Measurements from ENCODE around the gene OLFM1.

Gene OLFM1

DNA sequence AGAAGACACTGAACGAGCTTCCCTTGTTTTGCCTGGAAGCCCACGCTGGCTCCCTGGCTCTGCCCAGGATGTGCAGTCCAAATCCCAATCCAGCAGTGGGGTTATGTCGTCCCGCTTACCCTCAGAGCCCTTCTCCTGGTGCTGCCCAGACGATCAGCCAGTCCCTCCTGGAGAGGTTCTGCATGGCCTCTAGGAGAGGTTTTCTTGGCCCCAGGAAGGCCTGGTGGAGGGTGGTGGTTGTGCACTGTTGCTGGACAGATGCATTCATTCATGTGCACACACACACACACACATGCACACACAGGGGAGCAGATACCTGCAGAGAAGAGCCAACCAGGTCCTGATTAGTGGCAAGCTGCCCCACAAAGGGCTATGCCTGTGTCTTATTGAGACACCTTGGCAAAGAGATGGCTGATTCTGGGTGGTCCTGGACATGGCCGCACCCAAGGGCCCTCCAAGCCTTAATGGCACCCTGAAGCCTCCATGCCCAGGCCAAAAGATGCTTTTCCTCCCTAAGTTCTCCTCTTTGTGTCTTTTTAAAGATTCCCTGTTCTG lies 10.5 kb upstream of the OLFM1 start:
- DNase-seq, result no peak

DNA sequence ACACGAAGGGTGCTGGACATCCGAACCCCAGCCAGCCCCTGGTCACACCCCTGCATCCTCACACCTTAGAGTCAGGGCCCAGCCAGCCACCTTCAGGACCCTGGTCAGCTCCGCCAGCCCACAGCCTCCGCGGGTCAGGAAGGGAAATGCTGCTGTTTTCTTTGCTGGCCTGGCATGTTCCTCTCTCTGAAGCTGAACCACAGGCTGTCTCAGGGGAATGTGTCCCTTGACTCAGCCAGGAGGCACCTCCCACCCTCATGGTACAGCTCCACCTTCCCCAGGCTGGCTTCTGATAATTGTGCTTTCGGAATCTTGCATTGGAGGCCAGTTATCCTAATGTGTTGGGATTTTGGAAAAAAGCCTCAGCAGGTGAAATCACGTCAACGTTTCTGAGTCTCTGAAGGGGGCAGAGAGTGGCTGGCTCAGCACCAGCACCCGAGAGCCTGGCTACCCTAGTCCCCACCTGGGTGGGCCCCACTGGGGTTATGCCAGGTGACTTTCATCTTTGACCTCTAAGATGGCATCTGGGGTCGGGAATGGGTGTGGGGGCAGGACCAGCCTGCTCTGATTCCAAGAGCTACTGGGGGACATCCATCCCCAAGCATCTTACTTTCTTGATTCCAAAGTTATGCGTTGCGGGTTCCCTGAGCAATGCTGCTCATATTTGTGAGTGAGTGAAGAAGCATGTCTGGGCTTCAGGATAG lies 9.8 kb upstream of the OLFM1 start:
- no peak for DNase-seq

DNA sequence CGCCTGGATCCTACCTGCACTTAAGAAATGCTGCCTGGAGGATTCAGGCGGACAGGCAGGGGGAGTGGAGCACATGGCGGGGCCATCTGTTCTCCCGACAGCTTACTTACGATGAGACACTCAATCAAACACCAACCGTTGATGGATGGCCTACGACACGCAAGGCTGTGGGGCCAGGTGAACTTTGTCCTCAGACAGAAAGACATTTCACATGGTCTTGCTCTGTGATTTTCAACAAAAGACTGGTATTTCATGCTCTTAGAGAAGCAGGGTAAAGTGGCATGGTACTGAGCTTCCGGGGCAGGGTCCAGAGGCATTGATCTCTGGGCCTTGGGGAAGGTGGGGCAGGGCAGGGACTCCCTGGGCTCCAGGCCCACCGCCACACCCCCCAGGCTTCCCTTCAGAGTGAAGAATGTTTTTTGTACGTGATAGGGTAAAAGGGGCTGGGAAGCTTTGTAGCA lies 9.1 kb upstream of the OLFM1 start:
- DNase-seq, result no peak

DNA sequence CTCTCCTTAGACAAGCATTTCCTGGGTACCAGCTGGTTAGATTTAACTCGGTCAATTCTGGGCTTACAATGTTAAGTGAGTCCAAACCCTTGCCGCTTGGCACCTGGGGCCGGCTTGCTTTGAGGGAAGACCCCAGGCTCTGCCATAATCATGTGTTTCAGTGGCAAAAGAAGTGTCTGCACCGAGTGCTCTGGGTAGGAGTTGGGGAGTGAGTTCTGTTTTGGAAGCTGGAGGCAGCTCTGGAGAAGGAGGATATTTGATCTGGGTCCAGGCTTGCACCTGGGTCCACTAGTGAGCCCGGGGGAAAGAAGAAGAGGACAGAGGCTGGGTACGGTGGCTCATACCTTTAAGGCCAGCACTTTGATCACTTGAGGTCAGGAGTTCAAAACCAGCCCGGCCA lies 8.4 kb upstream of the OLFM1 start:
- no peak for DNase-seq

DNA sequence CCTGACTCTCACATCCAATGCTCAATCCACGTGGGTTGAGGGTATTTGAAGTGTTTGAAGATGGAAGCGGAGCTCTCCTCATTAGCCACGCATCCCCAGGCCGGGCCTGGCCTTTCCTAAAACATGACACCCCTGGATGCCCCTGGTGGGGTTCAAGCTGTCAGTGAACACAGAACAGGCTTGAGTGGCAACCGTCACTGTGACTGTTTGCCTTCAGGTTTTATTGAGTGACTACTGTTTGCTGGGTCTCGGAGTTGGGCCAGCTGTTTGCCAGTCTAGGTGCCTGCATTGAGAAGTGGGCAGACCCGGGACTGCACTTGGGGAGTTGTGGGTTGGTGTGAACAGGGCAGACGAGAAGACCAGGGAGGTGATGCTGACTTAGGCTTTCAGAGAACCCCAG lies 7.8 kb upstream of the OLFM1 start:
- DNase-seq, result no peak

DNA sequence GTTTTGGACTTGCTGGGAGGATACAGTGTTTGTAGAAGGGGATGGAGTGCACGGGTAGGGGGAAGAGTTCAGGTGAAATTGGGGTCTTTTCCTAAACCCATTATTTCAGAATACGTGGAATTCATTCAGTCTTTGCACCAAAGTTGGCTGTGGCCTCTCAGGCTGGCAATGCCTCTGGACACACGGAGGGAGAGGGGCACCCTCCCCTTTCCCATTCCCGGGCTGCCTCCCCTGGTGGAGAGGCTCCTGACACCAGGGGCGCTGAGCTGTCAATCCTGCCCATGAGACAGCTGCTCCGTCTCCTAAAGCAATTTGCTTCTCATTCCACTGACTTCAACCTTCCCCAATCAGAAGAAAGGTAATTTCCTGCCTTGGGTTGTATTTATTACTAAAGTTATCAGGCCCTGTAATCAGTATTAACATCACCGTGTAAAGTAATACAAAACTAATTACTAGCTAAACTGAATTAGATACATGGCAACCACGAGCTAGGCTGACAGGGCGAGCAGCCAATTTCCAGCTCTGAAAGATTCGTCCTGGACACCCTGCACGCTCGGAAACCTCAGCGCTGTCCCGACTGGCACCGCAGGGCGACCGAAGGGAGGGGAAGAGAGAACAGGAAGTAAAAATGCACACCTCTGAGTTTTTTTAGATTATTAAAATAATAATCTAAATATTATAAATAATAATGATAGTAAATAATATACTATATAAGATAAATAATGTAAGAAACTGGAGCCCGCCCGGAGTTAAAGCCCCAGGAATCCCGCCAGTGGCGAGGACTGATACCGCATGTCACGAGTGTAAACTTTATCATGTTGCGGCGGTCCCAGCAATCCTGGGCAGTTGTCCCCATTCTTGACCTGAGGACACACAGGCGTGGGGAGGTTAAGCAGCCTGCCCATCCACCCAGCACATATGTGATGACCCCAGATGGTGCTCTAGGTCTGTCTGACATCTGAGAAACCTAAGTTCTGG lies 6.9 kb upstream of the OLFM1 start:
- no peak for DNase-seq

DNA sequence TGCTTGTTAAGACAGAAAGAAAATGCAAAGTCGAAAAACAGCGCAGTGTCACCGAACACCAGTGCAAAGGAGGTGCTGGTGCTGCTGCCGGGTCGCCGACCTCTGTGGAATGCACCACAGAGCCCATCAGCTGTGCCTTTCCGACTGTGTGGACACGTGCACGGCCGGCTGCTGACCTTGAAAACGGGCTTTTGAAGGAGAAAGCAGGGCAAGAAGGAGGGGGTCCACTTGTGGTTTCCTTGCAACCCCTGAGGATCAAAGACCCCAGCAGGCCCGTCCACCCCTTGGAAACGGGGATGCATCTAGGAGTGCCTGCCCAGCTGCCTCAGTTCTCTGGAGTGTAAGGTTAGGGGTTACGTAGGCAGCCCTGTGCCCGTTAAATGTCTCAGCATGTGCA lies 6.2 kb upstream of the OLFM1 start:
- no peak for DNase-seq

DNA sequence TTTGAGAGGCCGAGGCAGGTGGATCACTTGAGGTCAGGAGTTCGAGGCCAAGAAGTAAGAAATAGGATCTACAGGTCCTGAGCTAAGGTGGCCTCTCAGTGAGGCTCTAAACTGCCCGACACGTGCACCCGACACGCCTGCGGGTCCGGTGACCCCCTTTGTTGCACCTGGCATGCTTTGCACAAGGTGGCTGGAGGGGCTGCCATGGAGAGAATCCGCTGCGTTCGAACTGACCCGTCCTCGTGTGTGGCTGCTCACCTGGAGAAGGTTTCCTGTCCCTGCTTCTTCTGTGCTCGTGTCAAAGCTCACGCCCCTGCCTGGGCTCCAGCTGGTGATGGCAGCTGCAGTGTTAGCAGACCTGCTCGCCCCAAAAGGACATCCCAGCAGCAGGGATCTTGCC lies 5.7 kb upstream of the OLFM1 start:
- no peak for DNase-seq

DNA sequence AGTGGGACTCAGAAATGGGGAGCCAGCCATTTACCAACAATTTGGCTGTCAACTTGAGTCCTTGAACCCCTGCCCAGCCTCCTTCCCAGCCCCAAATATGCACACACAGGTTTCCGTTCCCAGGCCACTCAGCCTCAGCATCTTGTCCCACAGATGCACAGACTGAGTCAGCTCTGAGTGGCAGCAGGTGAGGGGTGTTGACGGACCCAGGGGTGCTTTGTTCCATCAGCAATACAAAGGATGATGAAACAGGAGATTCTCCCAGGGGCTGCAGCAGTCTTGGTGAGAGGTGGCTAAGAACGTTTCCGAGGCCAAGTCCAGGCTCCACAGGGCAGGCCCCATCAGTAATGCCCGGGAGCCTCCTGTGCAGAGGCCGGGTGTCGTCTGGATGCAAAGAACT lies 4.9 kb upstream of the OLFM1 start:
- DNase-seq, result no peak

DNA sequence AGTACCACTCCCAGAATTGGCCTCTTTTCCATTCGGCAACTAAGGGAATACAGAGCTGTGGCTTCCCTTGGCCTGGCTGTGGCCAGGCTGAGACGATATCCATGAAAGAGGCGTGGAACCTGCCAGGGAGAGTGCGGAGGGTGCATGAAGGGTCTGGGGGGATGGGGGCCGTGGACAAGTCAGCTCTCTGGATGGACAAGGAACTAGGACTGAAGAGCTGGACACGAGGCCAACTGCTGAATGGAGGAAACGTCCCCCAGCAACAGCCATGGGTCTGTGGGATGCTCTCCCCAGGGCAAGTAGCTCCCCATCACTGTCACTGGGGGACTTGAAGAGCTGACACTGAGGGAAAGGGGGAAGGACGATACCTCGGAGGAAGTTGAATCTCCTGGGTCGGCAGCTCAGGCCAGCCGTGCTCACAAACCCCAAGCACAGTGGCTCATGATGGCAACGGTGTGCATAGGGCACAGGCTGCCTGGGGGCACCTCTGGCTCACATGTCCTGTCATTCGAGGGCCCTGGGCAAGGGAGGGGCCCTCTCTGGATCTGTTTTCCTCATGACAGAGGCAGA lies 4.1 kb upstream of the OLFM1 start:
- no peak for DNase-seq

DNA sequence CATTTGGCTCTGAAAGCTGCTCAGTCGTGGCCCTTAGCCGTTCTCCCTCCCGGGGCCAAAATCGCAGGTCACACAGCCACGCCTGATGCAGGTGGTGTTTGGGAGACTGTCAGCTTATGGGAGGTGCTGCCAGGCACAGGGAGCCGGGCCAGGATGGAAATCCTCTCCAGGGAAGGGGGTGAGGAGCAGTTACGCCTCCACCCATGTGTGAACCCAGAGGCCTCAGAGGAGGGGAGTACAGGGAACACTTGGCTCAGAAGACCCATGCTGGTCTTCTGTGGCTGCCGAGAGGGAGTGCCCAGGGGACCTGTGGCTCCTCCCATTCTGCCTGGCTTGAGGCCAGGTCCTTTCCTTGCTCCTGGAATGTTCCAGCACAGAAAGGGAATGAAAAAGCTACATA lies 3.6 kb upstream of the OLFM1 start:
- DNase-seq, result no peak

DNA sequence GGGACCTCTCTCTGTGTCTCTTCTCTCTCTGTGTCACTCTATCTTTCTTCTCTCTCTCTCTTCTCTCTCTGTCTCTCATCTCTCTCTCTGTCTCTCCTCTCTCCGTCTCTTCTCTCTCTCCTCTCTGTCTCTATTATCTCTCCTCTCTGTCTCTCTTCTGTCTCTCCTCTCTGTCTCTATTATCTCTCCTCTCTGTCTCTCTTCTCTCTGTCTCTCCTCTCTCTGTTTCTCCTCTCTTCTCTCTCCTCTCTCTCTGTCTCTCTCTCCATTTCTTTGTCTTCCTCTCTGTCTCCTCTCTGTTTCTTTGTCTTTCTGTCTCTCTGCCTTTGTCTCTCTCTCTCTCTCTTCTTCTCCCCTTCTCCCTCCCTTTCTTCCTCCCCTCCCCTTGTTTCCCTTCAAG lies 3.2 kb upstream of the OLFM1 start:
- DNase-seq, result no peak

DNA sequence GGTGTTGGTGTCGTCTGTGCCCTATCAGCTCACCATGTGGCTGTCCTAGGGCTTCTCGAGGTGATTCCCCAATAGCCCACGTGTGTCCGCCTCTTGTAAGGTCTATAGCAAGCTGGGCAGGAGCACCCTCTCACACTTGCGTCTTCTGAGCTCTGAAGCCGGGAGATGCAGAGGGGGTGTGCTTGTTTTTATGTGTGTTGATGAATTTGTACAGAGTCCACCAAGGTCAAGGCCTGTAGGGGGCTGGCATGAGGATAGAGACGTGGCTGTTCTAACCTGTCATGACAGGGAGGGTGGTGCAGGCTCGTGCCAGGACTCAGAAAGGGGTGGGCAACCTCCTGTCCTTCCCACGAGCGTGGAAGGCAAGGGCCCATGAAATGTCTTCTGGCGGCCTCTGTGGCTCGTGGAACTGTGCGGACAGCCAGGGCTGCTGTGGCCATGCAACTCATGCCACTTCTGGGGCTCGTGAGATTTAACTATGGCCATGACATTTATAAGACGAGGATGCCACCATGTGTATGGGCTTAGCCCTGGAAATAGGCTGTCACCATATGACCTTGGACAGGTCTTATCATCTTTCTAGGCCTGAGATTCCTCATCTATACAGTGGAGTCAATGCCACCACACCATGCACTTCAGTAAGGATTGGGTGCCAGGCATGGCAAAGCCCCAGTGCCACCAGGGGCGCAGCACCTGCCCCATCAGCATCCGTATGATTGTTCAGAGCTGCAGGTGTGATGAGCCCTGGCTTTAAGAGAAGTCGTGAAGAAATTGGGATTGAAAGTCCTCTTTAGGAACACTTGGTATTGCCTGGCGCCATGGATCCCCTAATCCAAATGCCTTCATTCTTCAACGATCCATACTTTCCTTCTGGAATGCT lies 2.3 kb upstream of the OLFM1 start:
- no peak for DNase-seq

DNA sequence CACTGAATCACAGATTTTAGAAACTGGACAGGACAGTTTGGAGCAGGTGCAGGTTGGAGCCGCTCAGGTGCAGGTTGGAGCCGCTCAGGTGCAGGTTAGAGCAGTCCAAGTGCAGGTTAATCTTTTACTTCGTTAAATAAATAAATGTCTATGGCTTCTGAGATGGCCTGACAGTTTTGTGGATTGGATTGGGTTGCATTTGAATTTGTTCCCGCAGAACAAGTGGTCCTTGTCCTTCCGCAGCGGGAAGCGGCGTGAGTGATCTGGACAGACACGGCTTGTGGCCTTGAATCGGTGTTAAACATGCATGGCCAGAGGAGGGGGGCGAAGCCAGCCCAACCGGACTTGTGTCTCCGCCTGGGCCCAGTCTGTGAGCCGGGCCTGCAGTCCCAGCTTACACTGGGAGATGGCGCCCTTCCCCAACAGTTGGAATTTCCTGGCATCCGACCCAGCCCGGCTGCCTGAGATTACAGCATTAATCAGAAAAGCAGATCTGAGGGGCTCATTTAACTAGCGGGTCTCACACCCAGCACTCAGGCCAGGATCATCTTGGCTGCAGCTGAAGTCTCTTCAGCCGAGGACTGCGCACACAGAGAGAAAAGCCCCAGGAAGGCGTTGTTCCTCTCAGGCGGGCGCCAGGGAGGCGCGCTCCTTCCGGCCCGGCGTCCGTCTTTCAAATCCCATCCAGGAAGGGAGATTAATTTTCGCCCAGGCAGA lies 1.5 kb upstream of the OLFM1 start:
- peak; percentile 70 for DNase-seq

DNA sequence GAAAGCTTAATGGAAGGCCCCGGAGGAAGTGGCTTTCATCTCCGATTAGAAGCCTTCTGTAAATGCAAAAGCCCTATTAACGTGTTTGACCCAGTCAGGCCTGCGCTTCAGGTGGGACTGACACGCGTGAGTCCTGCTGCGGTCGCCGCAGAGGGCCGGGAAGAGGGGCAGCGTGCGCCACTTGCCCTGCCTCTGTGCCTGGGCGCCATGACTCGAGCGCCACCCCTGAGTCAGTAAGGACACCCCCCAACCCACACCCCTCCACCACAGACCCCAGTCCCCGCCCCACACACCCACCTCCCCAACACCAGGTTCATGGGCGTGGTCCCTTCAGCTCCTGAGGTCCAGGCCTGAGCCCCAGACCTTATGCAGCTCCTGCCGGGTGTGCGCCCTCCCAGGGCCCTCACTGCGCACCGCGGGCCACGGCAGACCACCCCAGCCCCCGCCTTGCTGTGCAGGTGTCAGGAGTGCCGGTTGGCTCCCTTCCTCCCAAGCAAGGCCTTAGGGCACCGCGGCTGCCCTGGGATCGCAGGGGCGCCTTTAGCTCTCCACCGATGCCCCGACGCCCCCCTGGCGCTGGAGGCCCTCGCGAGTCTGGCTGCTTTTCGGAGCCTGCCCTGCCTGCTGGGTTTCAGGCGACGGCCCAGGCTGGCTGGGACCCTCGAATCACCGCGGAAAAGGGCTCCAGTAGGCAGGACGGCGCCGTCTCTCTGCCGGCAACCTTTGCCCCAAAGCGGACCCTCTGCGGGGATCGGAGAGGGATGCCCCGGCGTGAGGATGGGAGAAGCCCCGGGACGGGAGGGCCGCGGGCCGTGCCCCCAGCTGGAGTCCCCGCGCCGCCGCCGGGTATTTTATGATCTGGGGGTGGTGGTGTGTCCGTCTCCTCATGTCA lies 625 bp upstream of the OLFM1 start:
- DNase-seq, result no peak

DNA sequence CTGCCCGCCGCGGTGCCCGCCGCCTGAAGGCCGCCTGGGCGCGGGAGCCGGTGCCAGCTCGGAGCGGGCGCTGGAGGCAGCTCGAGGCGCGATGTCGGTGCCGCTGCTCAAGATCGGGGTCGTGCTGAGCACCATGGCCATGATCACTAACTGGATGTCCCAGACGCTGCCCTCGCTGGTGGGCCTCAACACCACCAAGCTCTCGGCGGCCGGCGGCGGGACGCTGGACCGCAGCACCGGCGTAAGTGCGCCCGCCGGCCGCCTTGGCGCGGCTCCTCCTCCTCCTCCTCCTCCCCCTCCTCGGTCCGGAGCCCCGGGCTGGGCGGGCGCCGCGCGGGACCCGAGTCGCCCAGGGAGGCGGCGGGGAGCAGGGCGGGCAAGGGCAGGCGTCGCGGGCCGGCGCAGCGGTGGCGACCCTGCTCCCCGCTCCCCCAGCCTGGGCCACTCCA lies 455 bp downstream of the OLFM1 start:
- DNase-seq, result no peak

DNA sequence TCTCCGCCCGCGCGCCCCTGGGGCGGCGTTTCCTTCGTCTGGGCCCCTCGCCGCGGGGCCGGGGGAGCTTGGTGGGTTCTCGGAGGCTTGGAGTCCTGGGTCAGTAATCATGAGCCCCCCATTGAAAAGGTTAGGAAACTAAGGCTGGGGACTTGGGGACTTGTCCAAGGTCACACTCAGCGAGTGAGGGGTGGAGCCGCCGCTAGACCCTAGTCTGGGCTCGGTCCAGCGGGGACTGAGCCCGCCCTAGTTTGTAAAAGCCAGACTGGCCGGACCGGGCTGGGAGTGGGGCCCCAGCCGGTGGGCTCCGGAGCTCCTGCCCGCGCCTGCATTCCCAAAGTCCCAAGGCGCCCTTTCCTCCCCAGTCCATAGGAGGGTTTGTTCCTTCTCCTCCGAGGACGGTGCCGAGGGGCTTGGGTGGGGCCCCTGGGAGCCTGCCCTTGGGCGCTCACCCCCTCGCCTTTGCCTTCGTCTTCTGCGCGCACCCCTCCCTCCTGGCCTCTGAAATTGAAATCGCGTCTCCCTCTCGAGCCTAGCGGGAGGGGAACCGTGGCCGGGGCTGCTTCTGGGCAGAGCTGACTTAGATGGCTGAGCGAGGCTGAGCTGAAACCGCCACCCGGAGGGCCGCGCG lies 995 bp downstream of the OLFM1 start:
- DNase-seq, result no peak

DNA sequence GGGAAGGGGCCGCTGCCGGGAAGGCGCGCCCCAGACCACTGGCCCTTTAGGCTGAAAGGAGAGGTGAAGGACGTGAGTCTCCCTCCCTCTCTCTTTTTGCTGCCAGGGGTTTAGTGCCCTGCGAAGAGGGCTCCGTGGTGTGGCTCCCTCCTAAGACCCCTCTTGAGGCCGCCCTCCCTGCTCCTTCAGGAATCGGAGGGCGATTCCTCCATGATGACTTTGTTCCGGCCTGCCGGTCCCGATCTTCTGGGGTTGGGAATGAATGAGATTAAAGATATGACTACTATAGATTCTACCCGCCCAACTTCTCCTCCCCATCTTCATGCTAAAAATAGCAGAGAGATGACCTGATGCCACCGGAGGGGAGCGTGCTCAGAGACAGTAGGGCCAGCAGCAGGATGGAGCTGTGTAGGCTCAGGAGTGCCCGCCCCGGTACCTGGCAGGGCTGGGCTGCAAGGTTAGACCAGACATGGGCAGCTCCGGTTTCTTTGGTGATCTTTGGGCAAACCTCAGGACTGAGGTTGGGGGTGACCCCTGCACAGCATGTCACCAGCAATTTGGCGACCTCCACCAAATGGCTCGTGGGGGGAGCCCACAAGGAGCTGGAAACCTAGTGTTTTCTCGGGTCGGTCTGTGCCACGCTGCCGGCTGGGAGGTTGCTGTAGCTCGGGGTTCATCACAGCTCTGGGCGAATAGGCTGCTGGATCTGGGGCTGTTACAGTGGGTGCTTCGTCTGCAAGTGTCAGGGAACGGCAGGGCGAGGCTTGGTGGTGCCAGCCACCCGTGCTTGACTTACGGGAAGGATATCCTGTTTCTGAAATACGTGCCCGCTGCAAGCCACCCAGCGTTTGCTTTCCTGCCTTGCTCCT lies 1.7 kb downstream of the OLFM1 start:
- no peak for DNase-seq

DNA sequence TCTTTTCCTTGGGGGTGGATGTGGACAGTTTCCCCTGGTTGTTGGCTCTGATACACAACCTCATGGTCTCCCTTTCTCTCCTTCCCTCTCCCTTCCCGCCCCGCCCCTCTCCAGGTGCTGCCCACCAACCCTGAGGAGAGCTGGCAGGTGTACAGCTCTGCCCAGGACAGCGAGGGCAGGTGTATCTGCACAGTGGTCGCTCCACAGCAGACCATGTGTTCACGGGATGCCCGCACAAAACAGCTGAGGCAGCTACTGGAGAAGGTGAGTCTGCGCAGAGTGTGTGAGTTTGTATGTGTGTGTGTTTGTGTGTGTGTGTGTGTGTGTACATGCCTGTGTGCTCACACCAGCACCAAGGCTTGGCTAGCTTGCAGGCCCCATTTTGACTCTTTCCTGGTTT lies 2.6 kb downstream of the OLFM1 start:
- no peak for DNase-seq

Measured in activated CD8-positive, alpha-beta memory T cell treated with anti-CD3 and anti-CD28 coated beads for 24 hours (primary cell).